Stimulated activated CD8-positive, alpha-beta memory T cell treated with anti-CD3 and anti-CD28 coated beads, Interleukin-2, amount 100 ng/mL, for 48 hours (primary cell): ENCODE data around the gene MEAK7.
"Not testable (repeated sequence)": the region's sequence is repeated elsewhere in the genome, so short reads cannot be mapped to it uniquely, and the experiment has no call there.

Experiments
- DNase-seq, 2 donors: peaks; one replicate each; pipeline ENCODE4 v3.0.0-alpha.2; 2020; ENCODE audit warnings: low read depth in 2 of 2

Gene MEAK7

DNA sequence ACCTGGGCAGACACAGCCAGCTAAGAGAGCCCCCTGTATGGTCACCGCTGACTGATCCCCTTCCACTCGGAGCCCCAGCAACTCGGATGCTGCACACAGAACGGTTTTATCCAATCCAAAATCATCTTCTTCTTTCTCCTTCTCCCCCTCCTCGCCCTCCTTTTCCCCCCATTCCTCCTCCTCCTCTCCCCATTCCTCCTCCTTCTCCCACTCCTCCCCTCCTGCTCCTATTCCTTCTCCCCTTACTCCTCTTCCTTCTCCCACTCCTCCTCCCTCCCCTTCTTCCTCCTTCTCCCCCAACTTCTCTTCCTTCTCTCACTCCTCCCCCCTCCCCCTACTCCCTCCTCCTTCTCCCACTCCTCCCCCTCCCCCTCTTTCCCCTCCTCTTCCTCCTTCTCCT lies 30.4 kb upstream of the MEAK7 start:
- no peak for DNase-seq

DNA sequence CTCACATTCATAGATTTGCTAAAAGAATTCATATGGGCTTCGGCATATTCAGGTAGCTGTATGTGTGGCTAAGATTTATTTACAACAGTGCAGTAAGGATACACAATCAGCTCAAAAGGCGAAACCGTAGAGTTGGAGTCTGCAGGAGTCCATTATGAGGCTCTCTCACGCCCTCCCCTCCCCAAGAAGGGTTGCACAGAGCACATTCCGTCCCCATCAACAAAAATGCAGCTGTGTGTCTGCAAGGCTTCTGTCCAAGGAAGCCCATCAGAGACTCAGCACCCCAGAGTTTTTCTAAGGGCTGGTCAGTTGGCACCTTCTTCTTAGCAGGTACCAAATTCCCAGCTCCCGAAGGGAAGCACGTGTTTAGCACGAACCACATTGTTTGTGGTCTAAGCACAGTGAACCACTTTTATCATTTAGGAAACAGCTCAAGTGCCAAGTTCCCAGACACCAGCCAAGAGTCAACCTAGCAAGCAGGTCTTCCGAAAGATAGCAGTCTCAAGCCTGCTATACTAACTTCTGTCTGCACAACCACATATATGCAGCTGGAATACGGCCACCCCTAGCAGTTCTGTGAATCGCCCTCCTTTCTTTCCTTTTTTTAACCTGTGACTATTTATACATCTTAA lies 28.5 kb upstream of the MEAK7 start:
- no peak for DNase-seq

DNA sequence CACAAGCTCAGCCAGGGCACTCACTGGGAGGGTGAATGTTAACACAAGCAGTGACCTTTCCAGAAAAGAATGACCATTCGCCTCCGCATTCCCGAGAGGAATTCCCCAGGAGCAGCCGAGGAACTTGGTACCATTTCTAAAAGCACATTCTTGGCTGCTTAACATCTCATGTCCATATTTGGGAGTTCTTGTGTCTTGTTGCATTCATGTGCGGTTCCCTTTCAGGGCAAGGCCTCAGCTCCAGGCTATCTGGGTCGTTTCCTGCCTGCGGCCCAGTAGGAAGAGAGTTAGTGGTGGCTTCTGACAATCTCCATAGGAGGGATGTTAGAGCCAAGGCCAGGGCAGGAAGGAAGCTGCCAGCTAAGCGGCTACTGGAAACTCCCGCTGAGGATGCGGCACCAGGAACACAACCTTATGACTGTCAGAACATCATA lies 27.8 kb upstream of the MEAK7 start:
- no peak for DNase-seq

DNA sequence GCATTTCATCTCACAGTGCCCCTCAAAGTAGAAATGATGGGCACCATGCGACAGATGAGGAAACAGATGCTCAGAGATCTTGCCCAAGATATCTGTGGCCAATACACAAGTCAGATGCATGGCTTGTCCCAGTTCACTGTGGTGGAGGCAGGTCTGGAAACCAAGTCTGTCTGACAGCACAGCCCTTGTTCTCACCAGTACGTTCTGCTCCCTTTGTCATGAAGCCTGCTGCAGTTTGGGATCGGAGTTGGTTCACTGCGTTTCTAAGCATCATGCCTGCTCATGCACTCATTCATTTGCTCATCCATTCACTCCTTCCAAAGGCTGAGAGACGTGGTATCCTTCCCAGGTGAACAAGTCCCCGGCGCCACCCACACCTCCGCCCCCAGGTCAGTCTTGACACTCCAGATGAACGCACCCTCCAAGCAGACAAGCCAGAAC lies 27.2 kb upstream of the MEAK7 start:
- no peak for DNase-seq

DNA sequence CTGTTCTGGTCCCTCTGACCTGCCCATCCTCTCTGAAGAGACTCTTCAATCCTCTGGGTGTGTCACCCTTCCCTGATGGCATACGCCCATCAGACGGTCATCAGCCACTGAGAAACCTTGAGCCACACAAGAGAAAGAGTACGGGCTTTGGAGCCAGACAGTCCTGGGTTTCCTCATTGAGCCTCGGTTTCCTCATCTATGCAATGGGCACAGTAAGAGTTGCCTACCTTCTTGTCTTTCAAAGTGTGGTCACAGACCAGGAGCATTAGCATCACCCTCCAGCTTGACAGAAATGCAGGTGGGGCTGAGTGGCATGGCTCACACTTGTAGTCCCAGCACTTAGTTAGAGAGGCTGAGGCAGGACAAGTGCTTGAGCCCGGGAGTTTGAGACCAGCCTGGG lies 26.1 kb upstream of the MEAK7 start:
- no peak for DNase-seq

DNA sequence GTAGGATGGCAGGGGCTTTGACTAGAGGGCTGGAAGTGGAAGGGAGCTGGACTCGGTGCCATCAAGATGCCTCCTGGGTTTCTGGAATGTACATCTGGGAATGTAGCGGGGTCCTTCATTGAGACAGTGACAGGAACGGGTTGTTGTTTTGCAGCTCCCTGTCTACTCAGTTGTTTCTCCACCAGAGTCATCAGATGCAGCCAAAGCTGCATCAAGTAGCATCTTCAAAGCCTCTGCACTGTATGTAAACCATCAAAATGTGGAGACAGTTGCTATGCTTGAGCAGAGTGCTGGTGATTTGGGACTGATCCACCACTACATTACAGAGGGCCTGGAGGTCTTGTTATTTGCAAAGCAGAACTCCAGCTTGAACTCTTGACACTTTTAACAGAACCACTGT lies 25.1 kb upstream of the MEAK7 start:
- DNase-seq, result no peak

DNA sequence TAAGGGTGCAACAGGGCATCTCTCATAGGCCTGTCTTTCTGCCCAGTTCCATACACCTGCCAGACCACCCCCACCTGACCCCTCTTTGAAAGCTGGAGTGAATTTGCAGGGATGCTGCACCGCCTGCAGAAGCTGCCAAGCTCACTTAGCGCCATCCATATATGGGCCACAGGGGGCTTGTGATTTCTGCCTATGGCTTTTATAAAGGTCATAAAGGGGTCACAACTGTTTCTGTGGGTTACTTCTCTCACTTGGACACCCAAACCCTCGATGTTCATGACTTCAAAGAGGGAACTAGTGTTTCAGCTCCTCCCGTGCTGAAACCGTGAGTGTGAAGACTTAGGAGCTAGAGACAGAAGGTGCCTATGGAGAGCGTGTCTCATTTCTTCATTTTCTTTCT lies 23.9 kb upstream of the MEAK7 start:
- no peak for DNase-seq

DNA sequence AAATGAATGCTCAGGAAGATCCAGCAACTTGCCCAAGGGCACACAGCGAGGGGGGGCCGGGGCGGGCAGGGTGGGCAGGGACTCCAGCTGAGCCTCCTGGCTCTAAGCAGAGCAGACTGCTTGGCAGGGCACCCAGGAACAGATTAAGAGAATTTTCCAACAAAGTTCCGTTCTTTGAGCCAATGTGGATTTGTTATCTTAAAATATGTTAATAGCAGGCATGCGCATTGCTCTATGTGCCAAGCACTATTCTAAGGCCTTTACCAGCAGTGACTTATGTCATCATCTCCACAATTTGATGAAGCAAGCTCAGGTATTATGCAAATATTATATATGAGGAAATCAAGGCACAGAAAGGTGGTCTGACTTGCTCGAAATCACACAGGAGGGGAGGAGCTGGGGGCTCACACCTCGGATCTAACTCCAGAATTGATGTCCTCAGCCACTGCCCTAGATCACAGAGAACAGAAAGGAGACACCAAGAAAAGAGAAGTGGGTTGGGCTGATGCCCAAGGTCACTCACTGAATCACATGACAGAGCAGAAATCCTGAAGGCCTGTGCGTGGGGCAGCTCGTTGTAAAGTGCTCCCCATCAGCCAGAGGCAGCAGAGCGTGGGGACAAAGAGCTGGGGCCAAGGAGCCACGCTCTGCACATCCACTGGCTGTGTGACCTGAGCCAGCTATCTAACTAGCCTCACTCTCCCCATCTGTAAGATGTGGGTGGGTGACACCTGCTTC lies 23.2 kb upstream of the MEAK7 start:
- DNase-seq, result no peak

DNA sequence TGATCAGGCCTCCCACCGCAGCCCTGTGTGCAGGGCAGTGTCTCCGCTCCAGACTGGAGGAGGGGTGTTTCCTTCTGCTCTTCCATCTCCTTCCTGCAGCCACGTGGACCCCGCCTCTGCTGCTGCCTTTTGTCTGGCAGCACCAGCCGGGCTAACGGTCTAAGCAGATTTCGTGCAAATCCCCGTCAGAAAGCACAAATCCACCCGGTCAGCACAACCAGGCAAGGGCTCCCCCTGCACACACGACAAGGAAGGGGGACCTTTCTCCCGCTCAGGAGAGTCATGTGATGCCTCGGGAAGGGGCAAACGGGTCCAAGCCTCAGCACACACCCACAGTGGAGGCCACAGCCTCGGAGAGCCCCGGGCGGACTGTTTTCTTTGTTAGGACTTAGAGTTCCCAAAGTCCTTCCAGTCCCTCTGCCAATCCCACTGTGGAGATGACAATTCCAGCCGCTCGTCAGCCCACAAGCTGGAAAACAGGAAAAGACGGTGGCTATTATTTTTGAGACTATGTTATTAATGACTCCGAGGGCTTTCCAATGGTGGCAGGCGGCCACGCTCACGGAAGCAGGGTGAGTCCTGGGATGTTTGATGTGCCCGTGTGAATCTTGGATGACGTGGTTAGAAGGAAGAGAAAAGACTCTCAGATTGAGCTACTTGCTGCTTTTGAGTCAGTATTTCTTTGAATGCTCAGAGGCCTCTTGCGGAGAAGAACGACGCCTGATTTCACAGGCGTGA lies 22.5 kb upstream of the MEAK7 start:
- DNase-seq, result no peak

DNA sequence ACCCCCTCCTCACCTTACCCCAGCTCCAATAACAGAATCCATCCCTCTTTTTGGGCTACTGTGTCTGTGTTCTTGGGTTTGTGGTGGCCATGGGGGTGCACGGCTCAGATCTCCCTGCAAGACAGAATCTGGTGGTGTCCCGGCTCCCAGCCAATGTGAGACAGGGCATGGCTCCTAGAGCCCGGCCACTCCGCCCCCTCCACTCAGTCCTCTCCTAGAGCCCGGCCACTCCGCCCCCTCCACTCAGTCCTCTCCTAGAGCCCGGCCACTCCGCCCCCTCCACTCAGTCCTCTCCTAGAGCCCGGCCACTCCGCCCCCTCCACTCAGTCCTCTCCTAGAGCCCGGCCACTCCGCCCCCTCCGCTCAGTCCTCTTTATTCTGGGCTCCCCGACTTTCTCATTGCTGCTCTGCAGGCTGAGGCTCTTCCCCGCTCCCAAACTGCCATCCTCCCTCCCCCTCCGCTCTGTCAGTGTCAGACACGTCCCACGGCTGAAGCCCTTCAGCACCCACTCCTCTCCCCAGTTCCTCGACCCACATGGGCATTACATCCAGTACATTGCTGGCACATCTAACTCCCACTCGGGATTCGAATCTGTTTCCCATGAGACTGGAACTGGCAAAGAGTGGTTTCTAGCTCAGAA lies 20.6 kb upstream of the MEAK7 start:
- DNase-seq, result not testable (repeated sequence)

DNA sequence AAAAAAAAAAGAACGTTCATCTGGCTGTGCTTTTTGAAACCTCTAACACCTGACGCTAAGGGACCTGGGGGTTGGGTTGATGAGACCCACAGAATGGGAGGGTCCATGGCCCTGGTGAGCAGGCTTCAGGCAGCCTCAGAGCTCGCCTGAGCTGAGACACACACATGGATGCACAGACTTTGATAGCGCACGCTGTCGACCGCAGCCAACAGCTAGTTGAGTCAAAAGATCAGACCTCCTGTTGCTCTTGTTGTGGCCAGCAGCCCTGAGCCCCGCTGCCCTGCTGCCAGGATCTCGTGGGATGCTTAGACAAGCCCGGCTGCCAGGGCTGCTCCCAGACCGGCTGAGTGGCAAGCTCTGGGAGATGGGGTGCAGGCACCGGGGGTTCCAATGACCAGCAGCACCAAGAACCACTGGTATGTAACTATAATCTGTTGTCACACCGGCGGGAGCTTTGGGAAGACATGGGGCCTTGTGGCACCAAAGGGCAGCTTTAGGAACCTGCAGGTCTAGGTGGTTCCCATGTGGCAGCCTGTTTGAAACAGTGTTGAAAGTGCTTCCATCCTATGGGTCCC lies 20.0 kb upstream of the MEAK7 start:
- no peak for DNase-seq

DNA sequence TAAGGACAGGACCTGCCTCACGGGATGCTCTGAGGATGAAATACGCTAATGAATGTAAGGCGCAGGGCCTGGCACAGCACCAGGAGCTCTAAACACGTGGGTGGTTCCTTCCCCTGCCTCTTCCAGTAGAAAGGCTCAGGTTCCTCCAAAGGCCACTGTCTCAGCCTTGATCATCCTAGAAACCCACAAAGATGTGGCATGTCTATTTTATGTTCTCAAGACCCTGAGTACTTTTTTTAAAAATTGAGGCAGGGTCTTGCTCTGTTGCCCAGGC lies 17.0 kb upstream of the MEAK7 start:
- DNase-seq, result no peak

DNA sequence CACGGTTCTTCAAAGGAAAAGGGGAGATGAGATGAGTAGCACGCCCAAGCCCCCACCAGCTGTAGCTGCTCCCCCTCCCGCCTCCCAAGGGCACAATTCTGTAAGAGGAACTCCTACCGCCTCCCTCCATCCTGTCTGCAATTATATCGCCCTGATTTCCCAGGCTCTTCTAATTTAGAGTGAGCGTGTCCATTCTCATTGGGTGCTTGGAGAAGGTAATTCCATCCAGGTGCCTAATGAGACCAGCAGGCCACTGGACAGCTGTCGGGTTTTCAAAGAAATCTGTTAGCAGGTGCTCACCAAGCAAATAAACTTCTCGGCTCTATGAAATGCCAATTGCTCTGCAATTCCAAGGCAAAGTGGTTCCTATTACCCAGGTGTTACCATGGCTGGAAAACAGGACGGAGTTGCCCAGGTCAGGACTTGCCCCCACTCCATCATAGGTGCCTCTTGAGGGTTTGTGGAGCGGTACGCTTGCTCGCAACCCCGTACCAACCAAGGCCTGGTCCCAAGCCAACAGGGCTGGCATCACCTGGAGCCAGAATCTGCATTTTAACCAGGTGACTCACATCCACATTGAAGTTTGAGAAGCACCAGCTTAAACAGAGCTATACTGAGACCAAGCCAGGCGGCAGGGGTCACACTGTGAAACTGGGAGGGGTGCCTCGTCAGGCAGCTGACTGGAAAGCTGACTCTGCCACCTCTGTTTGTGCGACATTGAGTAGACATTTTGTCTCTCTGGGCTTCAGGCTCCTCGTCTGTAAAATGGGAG lies 16.5 kb upstream of the MEAK7 start:
- no peak for DNase-seq

DNA sequence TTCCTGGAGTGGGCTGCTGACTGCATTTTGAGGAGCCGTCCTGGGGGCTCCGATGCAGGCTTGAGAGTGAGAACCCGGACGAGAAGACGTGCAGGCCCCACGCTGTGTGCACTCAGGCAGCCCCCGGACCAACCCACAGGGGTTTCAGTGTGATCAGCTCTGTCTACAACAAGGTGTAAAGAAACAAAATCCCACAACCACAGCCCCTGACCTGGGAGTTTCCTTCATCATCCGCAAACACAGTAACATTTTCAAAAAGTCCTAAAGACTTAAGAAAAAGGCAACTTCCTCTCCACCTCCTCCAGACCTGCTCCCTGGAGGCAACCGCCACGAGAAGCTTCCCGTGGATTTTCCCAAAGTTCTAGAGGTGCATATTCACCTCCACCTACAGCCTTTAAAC lies 15.4 kb upstream of the MEAK7 start:
- DNase-seq, result no peak

DNA sequence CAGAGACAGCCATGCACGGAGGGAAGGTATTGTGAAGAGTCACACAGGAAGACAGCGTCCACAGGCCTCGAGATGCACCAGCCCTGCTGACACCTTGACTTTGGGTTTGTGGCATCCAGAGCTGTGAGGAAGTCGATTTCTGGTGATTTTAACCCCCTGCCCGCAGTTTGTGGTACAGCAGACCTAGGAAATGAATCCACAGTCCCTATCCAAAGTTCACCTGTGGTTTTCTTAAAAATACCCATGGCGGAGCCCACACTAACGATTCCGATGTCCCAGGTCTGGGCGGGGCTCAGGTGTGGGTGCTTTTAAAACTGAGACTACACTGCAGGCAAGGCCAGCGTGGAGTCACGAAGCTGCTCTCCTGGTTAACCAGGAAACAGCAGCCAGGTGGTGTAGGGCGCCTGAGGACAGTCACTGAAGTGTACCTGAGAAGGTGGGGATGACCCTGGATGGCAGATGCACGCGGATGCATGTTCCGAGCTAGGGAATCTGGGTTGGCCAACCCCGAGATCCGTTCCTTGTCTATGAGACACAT lies 14.4 kb upstream of the MEAK7 start:
- peak in 1 of 2 donors; percentile 41 for DNase-seq

DNA sequence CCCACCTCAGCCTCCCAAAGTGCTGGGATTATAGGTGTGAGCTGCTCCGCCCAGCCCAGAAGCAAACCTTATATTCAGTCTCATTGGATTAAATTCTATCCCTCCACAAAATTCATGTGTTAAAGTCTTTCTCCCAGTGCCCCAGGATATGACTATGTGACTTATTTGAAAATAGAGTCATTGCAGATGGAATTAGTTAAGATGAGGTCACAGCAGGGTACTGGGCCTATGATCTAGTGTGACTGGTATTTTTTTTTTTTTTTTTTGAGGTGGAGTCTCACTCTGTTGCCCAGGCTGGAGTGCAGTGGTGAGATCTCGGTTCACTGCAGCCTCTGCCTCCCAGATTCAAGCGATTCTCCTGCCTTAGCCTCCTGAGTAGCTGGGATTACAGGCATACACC lies 13.8 kb upstream of the MEAK7 start:
- DNase-seq, result not testable (repeated sequence)

DNA sequence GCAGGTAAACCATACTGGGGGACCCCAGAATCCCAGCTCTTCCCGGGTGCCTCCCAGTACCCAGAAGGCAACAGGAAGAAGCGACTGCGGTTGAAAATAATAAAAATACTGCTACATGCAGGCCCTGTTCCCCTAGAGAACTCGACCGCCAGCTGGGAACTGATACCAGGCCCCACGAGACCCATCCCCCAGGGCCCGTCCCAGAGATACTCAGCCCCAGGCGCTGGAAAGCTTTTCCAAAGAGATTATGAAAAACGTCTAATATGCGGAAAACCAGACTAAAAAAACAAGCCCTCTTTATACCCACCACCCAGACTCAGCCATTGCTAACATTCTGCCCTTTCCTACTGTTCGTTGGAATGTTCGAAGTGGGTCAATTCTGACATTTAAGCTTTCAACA lies 12.9 kb upstream of the MEAK7 start:
- no peak for DNase-seq

DNA sequence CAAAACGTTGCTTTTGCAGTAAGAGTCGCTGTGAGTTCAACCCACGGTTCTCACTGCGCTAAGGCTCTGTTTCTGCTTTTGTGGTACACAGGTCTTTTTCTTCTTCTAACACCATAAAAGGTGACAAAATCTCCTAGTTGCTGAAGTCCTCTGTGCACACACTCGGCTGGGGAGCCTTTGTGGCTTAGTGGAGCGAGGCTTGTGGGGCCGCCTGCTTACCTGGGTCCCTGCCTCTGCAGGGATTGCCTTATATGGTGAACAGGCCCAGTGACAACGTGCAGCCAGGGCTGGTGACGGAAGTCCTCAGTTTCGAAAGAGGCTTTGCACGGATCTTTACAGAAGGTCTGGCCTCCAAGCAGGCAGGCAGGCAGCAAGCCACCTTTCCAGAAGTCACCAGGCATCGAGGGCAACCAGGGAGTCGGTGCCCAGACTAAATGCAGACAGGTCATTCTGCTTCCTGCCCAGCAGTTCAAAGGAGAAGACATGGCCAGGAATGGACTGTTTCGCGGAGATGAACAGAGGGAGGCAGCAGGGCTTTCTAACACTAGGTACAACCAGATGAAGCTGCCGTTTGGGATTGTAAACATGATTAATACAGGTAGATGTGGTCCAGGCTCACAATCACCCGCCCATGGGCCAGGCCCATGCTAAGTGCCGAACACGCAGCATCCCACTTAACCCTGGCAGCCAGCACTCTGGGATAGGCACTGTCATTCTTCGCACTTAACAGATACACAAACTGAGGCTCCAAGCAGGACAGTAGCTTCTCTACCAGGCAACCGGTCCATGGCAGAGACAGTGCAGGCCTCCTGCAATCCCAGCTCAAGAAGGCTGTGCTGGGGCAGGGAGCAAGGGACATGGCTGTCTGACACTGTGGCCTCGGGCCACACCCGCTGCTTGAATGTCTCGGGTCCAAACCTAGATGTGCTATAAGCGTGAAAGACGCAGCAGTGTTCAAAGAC lies 10.7 kb upstream of the MEAK7 start:
- peak; percentile 71 to 78 for DNase-seq

DNA sequence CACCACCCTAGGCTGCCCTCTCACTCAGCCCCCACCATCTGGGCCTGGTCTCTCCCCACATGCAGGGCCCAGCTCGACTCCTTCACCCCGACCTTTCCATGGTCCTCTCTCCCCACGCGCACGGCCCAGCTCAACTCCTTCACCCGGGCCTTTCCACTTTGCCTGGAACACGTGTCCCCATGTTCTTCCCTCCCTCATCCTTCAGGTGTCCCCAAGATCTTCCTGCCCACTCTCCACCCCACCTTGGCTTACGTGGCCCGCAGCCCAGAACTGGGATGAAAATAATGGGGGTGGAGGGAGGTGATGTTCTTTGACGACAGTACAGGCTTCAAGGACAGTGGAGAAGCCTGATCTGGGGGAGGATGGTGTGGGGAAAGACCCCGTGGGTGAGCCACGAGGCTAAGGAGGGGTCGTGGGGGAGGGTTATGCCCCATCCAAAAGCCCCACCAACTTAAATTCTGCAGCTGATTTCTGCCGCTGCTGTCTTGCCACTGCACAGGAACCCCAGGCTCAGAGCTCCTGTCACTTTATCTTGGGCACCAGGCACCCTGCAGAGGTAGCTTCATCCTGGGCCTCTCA lies 9.9 kb upstream of the MEAK7 start:
- no peak for DNase-seq

DNA sequence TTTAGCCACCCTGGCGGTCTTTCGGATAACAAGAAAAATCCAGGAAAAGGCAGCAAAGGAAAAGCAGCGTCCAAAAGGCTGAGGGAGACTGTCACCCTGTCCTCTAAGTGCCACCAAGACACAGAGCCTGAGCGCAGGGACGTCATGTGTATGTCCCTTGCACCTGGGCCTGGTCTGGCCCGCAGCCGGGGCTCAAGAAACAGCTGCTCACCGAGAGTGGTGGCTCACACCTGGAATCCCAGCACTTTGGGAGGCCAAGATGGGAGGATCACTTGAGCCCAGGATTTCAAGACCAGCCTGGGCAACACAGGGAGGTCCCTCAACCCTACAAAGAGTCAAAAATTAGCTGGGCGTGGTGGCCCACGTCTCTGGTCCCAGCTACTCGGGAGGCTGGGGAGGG lies 9.2 kb upstream of the MEAK7 start:
- DNase-seq, result no peak
